Measurements from ENCODE around the gene HSPH1. TPM values are rescaled to one million over a fixed set of nuclear protein-coding genes. Genes with fewer than 3 reads are reported as not detected.

The HSPH1 gene
- total RNA-seq, 1 donor from 2014 or later, result 122 TPM

- Mint-ChIP-seq H3K4me1 (ENCODE audit: low read depth) (no peaks in the 10 kb centered on the region), H3K27me3 (peaks cover 24% of the 10 kb centered on the region), H3K27ac (no peak overlapping the region), H3K4me3 (ENCODE audit: low read depth) (no peak overlapping the region), H3K36me3 (ENCODE audit: insufficient read depth) (no peaks in the 10 kb centered on the region), H3K9me3 (ENCODE audit: low read depth) (no peaks in the 10 kb centered on the region)
- no peak for DNase-seq (ENCODE audit: low spot score, unreplicated experiment)
- TF ChIP-seq CTCF (IDR thresholded peaks at IDR 0.05; ENCODE audit: unreplicated experiment), result no peak
These were observed 6.5 kb upstream of the HSPH1 start for GRCh38 chr13:31168166-31168565.

- no peak for DNase-seq (ENCODE audit: low spot score, unreplicated experiment)
- Mint-ChIP-seq H3K9me3 (ENCODE audit: low read depth) (no peaks in the 10 kb centered on the region), H3K27ac (no peak overlapping the region), H3K36me3 (ENCODE audit: insufficient read depth) (no peaks in the 10 kb centered on the region), H3K4me1 (ENCODE audit: low read depth) (no peaks in the 10 kb centered on the region), H3K27me3 (peaks cover 24% of the 10 kb centered on the region), H3K4me3 (ENCODE audit: low read depth) (no peak overlapping the region)
- no peak for TF ChIP-seq CTCF (IDR thresholded peaks at IDR 0.05; ENCODE audit: unreplicated experiment)
These were observed 5.8 kb upstream of the HSPH1 start for GRCh38 chr13:31167490-31167889.

GRCh38 chr13:31166591-31166990 lies 4.9 kb upstream of the HSPH1 start:
- TF ChIP-seq CTCF (IDR thresholded peaks at IDR 0.05; ENCODE audit: unreplicated experiment), result no peak
- Mint-ChIP-seq H3K36me3 (ENCODE audit: insufficient read depth) (no peaks in the 10 kb centered on the region), H3K27me3 (peaks cover 19% of the 10 kb centered on the region), H3K4me1 (ENCODE audit: low read depth) (no peaks in the 10 kb centered on the region), H3K9me3 (ENCODE audit: low read depth) (no peaks in the 10 kb centered on the region), H3K4me3 (ENCODE audit: low read depth) (no peak overlapping the region), H3K27ac (no peak overlapping the region)
- no peak for DNase-seq (ENCODE audit: low spot score, unreplicated experiment)

GRCh38 chr13:31162151-31163008 lies 676 bp upstream of the HSPH1 start:
- Mint-ChIP-seq H3K27ac (peak overlapping the region; percentile 99), H3K27me3 (peaks cover 8% of the 10 kb centered on the region), H3K9me3 (ENCODE audit: low read depth) (no peaks in the 10 kb centered on the region), H3K4me3 (ENCODE audit: low read depth) (peak overlapping the region; percentile 88), H3K4me1 (ENCODE audit: low read depth) (peaks cover 18% of the 10 kb centered on the region), H3K36me3 (ENCODE audit: insufficient read depth) (peaks cover 3% of the 10 kb centered on the region)
- no peak for TF ChIP-seq CTCF (IDR thresholded peaks at IDR 0.05; ENCODE audit: unreplicated experiment)
- DNase-seq (ENCODE audit: low spot score, unreplicated experiment), result peak; percentile 83

GRCh38 chr13:31160857-31161556 lies 697 bp downstream of the HSPH1 start:
- peaks cover 8% of the 10 kb centered on the region for H3K27me3 Mint-ChIP-seq
- peak; percentile 38 for DNase-seq (ENCODE audit: low spot score, unreplicated experiment)
- peak overlapping the region; percentile 99 for H3K27ac Mint-ChIP-seq
- no peak for TF ChIP-seq CTCF (IDR thresholded peaks at IDR 0.05; ENCODE audit: unreplicated experiment)
- peaks cover 18% of the 10 kb centered on the region for H3K4me1 Mint-ChIP-seq (ENCODE audit: low read depth)
- H3K4me3 Mint-ChIP-seq (ENCODE audit: low read depth), result peak overlapping the region; percentile 88
- H3K36me3 Mint-ChIP-seq (ENCODE audit: insufficient read depth), result peaks cover 4% of the 10 kb centered on the region
- no peaks in the 10 kb centered on the region for H3K9me3 Mint-ChIP-seq (ENCODE audit: low read depth)
